ENCODE results near the gene WDR5B. TPM values are rescaled to one million over a fixed set of nuclear protein-coding genes. Genes with fewer than 3 reads are reported as not detected.

The WDR5B gene
- total RNA-seq, 1 donor from 2014 or later, result 6.2 TPM

GRCh38 chr3:122415104-122415744 is 638 bp downstream of the WDR5B start:
- Mint-ChIP-seq H3K9me3 (no peaks in the 10 kb centered on the region), H3K4me3 (peak overlapping the region; percentile 98), H3K27ac (peak overlapping the region; percentile 99), H3K27me3 (ENCODE audit: low read depth) (no peaks in the 10 kb centered on the region), H3K36me3 (peaks cover 3% of the 10 kb centered on the region), H3K4me1 (peaks cover 36% of the 10 kb centered on the region)
- peak in 1 of 2 experiments; percentile 43 for DNase-seq (ENCODE audit: low spot score in 2 of 2, unreplicated experiment in 2 of 2)
- no peak for TF ChIP-seq CTCF (IDR thresholded peaks at IDR 0.05; ENCODE audit: unreplicated experiment)

- Mint-ChIP-seq H3K36me3 (peaks cover 2% of the 10 kb centered on the region), H3K27me3 (ENCODE audit: low read depth) (no peaks in the 10 kb centered on the region), H3K4me3 (peak overlapping the region; percentile 98), H3K4me1 (peaks cover 36% of the 10 kb centered on the region), H3K27ac (peak overlapping the region; percentile 99), H3K9me3 (no peaks in the 10 kb centered on the region)
- no peak for TF ChIP-seq CTCF (IDR thresholded peaks at IDR 0.05; ENCODE audit: unreplicated experiment)
- DNase-seq (ENCODE audit: low spot score in 2 of 2, unreplicated experiment in 2 of 2), result no peak
Measured at GRCh38 chr3:122414391-122414790, 1.5 kb downstream of the WDR5B start.

GRCh38 chr3:122410639-122411038 is 5.2 kb downstream of the WDR5B start:
- Mint-ChIP-seq H3K36me3 (peaks cover 9% of the 10 kb centered on the region), H3K27ac (no peak overlapping the region), H3K27me3 (ENCODE audit: low read depth) (no peaks in the 10 kb centered on the region), H3K4me1 (peaks cover 20% of the 10 kb centered on the region), H3K4me3 (no peak overlapping the region), H3K9me3 (no peaks in the 10 kb centered on the region)
- DNase-seq (ENCODE audit: low spot score in 2 of 2, unreplicated experiment in 2 of 2), result no peak
- no peak for TF ChIP-seq CTCF (IDR thresholded peaks at IDR 0.05; ENCODE audit: unreplicated experiment)

- Mint-ChIP-seq H3K4me3 (no peak overlapping the region), H3K9me3 (no peaks in the 10 kb centered on the region), H3K36me3 (peaks cover 12% of the 10 kb centered on the region), H3K27me3 (ENCODE audit: low read depth) (no peaks in the 10 kb centered on the region), H3K4me1 (peaks cover 17% of the 10 kb centered on the region), H3K27ac (no peak overlapping the region)
- no peak for DNase-seq (ENCODE audit: low spot score in 2 of 2, unreplicated experiment in 2 of 2)
- no peak for TF ChIP-seq CTCF (IDR thresholded peaks at IDR 0.05; ENCODE audit: unreplicated experiment)
Measured at GRCh38 chr3:122410111-122410510, 5.8 kb downstream of the WDR5B start.

GRCh38 chr3:122409446-122409845 is 6.4 kb downstream of the WDR5B start:
- no peak for TF ChIP-seq CTCF (IDR thresholded peaks at IDR 0.05; ENCODE audit: unreplicated experiment)
- H3K9me3 Mint-ChIP-seq, result no peaks in the 10 kb centered on the region
- no peak for DNase-seq (ENCODE audit: low spot score in 2 of 2, unreplicated experiment in 2 of 2)
- no peak overlapping the region for H3K27ac Mint-ChIP-seq
- H3K36me3 Mint-ChIP-seq, result peaks cover 12% of the 10 kb centered on the region
- H3K4me1 Mint-ChIP-seq, result peaks cover 10% of the 10 kb centered on the region
- H3K4me3 Mint-ChIP-seq, result no peak overlapping the region
- H3K27me3 Mint-ChIP-seq (ENCODE audit: low read depth), result no peaks in the 10 kb centered on the region
